ENCODE measurements around the gene TSKU. TPM values are rescaled to one million over a fixed set of nuclear protein-coding genes. Genes with fewer than 3 reads are reported as not detected.

TSKU gene
- total RNA-seq, 2 donors from 2014 or later, result not detected

DNA sequence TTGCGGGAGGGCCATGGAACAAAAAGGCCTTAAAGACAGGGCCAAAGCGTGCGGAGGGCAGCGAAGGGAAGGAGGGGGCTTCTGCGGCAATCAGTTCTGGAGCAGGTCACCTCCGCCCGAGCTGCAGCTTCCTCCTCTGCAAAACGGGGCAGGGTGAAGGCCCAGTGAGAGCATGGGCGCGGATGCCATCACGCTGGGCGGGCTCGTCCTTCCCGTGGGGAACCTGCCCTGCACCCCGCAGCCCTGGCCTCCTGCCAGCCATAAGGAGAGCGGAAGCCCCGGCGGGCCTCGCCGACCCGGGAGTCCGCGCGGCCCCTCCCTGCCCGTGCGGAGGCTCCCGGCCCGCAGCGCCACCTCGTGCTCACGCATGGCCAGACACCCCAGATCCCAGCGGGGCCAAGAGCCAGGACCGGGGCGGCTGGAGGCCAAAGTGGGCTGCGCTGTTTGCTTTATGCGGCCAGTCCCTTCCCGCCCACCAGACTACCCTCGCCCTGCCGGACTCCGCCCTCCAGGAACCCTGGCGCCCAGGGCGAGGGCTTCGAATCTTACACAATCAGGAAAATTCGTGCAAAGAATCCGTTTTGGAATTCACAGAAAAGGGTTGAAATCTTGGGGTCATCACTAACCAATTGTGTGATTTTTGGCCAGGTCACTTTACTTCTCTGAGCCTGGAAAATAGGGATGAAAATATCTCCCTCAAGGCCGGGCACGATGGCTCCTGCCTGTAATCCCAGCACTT, 16.1 kb downstream of the TSKU start:
- peak; percentile 95 for ATAC-seq
- H3K9me3 ChIP-seq (ENCODE audit: control insufficient read depth, low read length, poor library complexity, severe bottlenecking), result no peaks in the 10 kb centered on the region
- Mint-ChIP-seq H3K36me3 (ENCODE audit: low read depth) (no peaks in the 10 kb centered on the region), H3K27me3 (peaks cover 6% of the 10 kb centered on the region), H3K27ac (peak overlapping the region; percentile 70), H3K4me1 (peaks cover 6% of the 10 kb centered on the region), H3K4me3 (peak overlapping the region; percentile 78)
- DNase-seq, result peak; percentile 61 to 70 (median 65)

DNA sequence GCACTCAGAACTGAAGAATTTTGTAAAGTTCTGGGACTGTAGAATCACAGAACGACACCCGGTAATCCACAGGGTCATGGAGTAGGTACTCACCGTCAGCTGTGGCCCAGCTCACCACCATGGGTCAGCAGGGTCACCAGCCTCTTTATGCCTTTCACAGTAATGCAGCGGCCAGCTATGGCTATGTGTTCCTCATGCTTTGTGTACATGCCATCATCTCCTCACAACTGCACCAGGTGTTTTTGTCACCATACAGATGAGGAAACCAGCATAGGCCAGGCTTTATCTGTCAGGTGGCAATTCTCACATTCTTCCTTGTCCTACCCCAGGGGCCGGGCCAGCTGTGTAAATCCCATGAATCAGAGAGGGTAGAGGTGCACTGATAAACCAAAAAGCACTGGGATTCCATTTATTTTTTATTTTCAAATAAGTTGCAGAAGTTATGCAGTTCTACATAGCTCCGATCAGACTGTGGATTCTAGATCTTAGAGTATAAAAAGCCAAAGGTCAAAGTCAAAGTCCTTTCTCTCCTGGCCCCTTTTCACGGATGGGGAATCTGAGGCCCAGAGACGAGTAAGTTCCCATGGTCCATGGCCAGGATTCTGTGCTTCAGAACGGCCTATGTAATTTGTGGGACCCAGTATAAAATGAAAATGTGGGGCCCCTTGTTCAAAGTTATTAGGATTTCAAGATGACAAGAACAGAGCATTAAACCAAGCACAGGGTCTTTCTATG, 17.5 kb downstream of the TSKU start:
- ATAC-seq, result no peak
- Mint-ChIP-seq H3K36me3 (ENCODE audit: low read depth) (no peaks in the 10 kb centered on the region), H3K27me3 (peaks cover 16% of the 10 kb centered on the region), H3K27ac (peak overlapping the region; percentile 59), H3K4me3 (no peak overlapping the region), H3K4me1 (peaks cover 10% of the 10 kb centered on the region)
- no peaks in the 10 kb centered on the region for H3K9me3 ChIP-seq (ENCODE audit: control insufficient read depth, low read length, poor library complexity, severe bottlenecking)
- DNase-seq, result no peak

DNA sequence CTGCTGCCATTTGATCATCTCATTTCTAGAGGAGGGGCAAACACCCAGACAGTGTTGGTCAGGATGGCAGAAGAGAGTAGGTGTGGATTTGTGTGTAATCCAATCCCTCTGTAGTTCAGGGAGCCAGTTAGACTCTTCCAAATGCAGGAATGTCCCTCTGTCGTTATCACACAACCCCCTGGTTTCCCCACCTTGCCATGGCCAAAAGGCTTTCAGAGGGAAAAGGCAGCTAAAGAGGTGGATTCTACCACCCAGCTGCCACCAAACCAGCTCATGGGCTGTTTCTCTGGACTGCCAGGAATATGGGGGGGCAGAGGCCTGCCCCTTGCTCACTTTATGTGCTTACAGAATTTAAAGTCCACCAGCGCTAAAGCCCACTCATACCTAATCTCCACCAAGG, 18.1 kb downstream of the TSKU start:
- Mint-ChIP-seq H3K27ac (no peak overlapping the region), H3K4me1 (peaks cover 12% of the 10 kb centered on the region), H3K36me3 (ENCODE audit: low read depth) (no peaks in the 10 kb centered on the region), H3K4me3 (no peak overlapping the region), H3K27me3 (peaks cover 22% of the 10 kb centered on the region)
- no peak for DNase-seq
- H3K9me3 ChIP-seq (ENCODE audit: control insufficient read depth, low read length, poor library complexity, severe bottlenecking), result no peaks in the 10 kb centered on the region
- no peak for ATAC-seq

DNA sequence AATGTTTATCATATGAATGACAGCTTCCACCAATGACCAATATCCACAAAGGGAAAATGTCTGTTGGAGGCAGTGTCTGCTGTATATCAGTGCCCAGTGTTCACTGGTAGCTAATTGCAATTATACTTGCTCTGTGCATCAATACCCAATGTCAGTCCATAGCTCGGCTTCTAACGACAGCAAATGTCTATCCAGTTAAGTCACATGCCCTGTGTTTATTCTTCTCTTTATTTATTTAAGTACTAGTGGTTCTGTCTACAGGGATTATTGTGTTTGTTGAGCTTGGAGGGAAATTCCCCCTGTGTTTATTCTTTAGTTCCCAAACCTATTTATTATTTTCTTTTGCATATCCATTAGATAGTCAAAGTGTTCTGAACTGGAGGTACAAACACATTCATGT, 18.6 kb downstream of the TSKU start:
- DNase-seq (no peak), ATAC-seq (no peak)
- H3K36me3 Mint-ChIP-seq (ENCODE audit: low read depth), result no peaks in the 10 kb centered on the region
- H3K9me3 ChIP-seq (ENCODE audit: control insufficient read depth, low read length, poor library complexity, severe bottlenecking), result no peaks in the 10 kb centered on the region
- H3K4me3 Mint-ChIP-seq, result no peak overlapping the region
- H3K27ac Mint-ChIP-seq, result no peak overlapping the region
- peaks cover 12% of the 10 kb centered on the region for H3K4me1 Mint-ChIP-seq
- H3K27me3 Mint-ChIP-seq, result peaks cover 27% of the 10 kb centered on the region

DNA sequence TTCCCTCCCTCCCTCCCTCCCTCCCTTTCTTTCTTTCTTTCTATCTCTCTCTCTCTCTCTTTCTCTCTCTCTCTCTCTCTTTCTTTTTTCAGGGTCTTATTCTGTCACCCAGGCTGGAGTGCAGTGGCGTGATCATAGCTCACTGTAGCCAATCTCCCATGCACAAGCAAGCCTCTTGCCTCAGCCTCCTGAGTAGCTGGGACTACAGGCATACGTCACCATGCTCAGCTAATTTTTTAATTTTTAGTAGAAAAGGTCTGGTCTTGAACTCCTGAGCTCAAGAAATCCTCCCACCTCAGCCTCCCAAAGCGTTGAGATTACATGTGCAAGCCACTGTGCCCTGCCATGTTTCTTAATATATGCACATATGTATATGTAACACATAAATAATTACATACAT, 19.0 kb downstream of the TSKU start:
- no peak overlapping the region for H3K4me3 Mint-ChIP-seq
- DNase-seq, result no peak

DNA sequence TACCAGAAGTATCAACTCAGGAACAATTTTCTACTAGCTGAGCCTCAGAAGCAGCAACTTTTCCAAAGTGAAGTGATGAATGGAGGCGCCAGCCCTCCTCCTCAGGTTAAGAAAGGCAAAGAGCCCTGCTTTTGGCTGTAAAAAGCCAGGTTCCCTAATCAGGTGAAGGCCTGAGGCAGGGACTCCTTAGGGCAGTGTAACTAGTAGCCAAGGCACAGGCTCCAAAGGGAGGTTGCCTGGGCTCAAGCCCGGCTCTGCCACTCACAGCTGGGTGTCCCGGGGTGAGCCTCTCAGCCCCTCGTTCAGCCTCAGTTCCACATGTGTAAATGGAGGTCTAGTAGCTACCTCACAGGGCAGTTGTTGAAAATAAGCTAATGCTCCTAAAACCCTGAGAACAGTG, 19.5 kb downstream of the TSKU start:
- Mint-ChIP-seq H3K4me1 (peaks cover 12% of the 10 kb centered on the region), H3K36me3 (ENCODE audit: low read depth) (no peaks in the 10 kb centered on the region), H3K27me3 (peaks cover 34% of the 10 kb centered on the region), H3K4me3 (no peak overlapping the region), H3K27ac (no peak overlapping the region)
- DNase-seq (no peak), ATAC-seq (no peak)
- no peaks in the 10 kb centered on the region for H3K9me3 ChIP-seq (ENCODE audit: control insufficient read depth, low read length, poor library complexity, severe bottlenecking)

More for the DNA sequence above, 19.0 kb downstream of the TSKU start:
- Mint-ChIP-seq H3K27ac (no peak overlapping the region), H3K36me3 (ENCODE audit: low read depth) (no peaks in the 10 kb centered on the region), H3K27me3 (peaks cover 31% of the 10 kb centered on the region), H3K4me1 (peaks cover 12% of the 10 kb centered on the region)
- H3K9me3 ChIP-seq (ENCODE audit: control insufficient read depth, low read length, poor library complexity, severe bottlenecking), result no peaks in the 10 kb centered on the region
- no peak for ATAC-seq

DNA sequence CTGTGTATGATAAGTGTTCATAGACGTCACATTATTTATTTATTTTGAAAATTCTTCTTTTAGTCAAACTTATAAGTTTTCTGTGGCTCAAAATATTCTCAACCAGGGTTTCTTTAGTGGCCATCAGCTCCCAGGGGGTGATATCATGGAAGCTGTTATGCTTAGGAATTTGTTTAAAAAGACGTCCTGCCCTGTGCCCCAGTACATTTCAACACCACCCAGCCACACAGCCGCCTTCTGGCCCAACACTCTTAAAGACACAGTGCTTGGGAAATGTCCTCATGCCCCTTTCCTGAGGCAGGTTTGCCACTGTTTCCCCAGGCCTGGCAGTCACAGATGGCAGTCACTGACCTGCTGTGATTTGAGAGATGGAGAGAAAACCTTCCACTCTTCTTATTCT, 19.9 kb downstream of the TSKU start:
- no peak overlapping the region for H3K4me3 Mint-ChIP-seq
- no peak overlapping the region for H3K27ac Mint-ChIP-seq
- DNase-seq, result no peak
- H3K9me3 ChIP-seq (ENCODE audit: control insufficient read depth, low read length, poor library complexity, severe bottlenecking), result no peaks in the 10 kb centered on the region
- H3K4me1 Mint-ChIP-seq, result peaks cover 12% of the 10 kb centered on the region
- no peaks in the 10 kb centered on the region for H3K36me3 Mint-ChIP-seq (ENCODE audit: low read depth)
- no peak for ATAC-seq
- H3K27me3 Mint-ChIP-seq, result peaks cover 35% of the 10 kb centered on the region

DNA sequence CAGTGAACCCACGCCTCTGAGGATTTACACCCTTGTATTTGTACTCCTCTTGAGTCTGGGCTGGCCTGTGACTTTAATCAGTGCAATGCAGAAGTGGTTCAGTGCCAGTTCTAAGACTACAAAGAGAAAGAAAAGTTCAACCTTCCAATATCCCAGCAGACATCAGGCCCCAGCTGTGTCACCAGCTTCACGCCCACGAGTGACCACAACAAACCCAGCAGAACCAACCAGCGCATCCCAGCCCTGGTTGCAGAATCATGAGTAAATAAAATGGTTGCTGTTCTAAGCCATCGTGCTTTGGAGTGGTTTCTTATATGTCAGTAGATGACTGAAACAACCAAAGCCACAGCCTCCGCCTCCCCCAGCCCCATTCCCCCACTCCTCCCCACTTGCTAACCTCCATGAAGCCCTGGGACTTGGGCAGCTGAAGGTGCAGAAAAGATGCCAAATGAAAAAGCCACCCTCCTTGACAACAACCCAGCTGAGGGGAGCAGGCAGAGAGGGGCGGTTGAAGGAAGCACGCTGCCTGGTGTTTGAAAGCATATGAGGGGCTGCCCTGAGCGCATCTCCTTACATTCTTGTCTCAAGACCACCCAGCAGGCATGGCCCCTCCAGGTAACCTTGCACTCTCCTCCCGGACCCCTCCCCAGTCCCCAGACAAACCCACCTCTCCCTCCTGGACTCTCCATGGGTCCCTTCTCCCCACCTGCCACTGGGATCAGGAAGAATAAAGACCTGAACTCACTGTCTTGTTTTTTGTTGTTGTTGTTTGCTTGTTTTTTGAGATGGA, 20.9 kb downstream of the TSKU start:
- Mint-ChIP-seq H3K4me3 (no peak overlapping the region), H3K4me1 (peaks cover 12% of the 10 kb centered on the region), H3K27ac (peak overlapping the region; percentile 24), H3K27me3 (peaks cover 41% of the 10 kb centered on the region), H3K36me3 (ENCODE audit: low read depth) (no peaks in the 10 kb centered on the region)
- DNase-seq, result no peak
- H3K9me3 ChIP-seq (ENCODE audit: control insufficient read depth, low read length, poor library complexity, severe bottlenecking), result no peaks in the 10 kb centered on the region
- peak; percentile 40 for ATAC-seq

DNA sequence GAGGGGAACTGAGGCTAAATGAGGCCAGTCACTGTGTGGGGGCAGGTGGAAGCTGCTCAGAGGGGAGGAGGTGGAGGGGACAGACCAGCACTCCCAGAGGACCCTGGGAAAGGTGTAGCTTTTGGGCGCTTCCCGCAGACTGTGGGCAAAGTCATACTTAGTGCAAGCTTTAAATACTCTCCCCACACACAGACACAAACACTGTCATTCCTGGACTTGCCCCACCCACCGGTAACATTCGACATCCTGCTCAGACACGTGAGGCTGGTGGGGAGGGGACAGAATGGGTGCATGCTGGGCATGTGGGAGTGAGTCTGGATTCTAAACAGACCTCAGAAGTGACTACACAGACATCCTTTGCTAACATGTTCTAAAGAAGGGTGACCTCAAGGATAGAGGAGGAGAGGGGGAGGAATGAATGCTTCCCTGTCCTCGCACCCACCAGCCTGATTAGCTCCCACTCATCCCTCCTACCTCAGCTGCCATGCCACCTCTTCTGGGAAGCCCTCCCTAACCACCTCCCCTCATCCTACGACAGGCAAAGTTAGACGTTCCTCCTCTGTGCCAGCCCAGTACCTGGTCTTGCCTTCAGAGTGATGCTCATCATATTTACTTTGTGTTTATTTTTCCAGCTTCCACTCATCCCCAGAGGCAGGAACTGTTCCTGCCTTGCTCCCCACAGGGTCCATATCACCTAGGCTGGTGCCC, 22.2 kb downstream of the TSKU start:
- Mint-ChIP-seq H3K4me1 (peaks cover 12% of the 10 kb centered on the region), H3K27ac (no peak overlapping the region), H3K4me3 (no peak overlapping the region), H3K36me3 (ENCODE audit: low read depth) (no peaks in the 10 kb centered on the region), H3K27me3 (peaks cover 41% of the 10 kb centered on the region)
- H3K9me3 ChIP-seq (ENCODE audit: control insufficient read depth, low read length, poor library complexity, severe bottlenecking), result no peaks in the 10 kb centered on the region
- DNase-seq (no peak), ATAC-seq (peak; percentile 28)

DNA sequence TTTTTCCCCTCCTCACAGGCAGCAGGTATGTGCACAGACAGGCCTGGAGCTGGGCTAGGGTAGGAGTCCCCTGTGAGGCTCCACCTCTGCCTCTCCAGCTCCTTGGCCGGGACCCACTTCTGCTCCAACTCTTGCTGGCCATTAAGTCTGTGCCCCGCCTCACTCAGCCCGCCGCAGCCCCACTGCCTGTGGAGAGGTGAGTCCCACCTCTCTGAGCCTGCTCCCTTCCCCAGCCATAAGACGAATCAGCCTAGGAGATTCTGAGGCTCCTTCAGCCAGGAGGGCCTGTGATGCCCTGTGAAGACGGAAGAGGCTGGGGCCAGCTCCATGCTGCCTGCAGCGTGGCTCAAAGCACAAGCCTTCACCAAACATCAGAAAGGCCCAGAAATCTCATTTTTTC, 23.0 kb downstream of the TSKU start:
- no peaks in the 10 kb centered on the region for H3K9me3 ChIP-seq (ENCODE audit: control insufficient read depth, low read length, poor library complexity, severe bottlenecking)
- Mint-ChIP-seq H3K4me1 (peaks cover 14% of the 10 kb centered on the region), H3K27ac (no peak overlapping the region), H3K36me3 (ENCODE audit: low read depth) (no peaks in the 10 kb centered on the region), H3K27me3 (peaks cover 41% of the 10 kb centered on the region), H3K4me3 (no peak overlapping the region)
- ATAC-seq (no peak), DNase-seq (no peak)

DNA sequence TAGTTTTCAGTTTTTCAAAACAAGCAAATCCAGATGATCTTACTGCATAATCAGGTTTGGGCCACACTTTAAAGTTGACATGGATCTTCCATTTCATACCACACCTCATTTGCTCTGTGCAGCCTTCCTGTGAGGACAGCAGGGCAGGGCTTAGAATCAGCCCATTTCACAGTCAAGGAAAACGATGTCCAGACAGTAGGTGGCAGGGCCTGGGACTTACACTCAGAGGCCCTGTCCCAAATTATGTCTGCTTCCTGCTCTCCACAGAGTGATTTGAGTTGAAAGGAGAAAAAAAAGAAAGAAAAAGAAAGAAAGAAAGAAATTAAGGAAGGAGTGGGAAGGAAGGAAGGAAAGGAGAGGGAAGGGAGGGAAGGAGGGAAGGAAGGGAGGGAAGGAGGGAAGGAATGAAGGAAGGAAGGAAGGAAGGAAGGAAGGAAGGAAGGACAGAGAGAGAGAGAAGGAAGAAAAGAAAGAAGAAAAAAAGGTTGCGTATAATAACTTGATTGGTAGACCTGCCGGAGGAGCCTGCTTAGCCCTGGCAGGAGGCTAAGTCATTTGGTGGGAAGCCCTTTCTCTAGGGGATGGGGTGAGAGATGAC, 23.6 kb downstream of the TSKU start:
- peaks cover 41% of the 10 kb centered on the region for H3K27me3 Mint-ChIP-seq
- H3K4me1 Mint-ChIP-seq, result peaks cover 14% of the 10 kb centered on the region
- no peak for ATAC-seq

DNA sequence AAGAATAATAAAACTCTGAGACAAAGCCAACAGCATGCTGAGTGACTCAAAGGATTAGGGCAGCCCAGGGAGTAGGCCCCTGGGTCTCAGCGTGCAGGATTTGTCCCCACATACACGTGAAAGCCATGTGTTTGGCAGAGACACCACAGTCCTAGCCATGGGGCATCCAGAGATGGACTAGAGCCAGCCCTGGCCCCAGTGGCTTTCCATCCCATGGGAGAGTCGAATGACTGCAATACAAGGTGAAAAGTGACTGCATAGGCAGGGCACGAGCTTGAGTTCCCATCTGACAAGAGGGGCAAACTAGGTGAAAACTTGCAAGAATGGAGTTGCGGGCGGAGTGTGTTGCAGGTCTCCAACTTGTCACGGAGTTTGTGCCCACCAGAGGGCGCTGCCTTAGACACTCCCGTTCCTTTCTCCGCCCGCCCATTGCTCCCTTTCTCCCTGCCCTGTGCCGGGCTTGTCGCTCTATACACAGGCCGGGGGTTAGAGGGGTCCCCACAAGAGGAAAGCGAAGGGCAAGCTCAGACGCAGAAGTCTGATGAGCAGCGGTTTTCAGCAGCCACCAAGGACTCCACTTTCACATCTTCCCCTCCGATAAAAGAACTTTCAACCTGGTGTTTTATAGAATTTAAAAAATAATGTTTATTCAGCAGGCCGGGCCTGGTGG, 24.2 kb downstream of the TSKU start:
- H3K4me1 Mint-ChIP-seq, result peaks cover 14% of the 10 kb centered on the region
- no peak overlapping the region for H3K27ac Mint-ChIP-seq
- H3K4me3 Mint-ChIP-seq, result no peak overlapping the region
- no peaks in the 10 kb centered on the region for H3K36me3 Mint-ChIP-seq (ENCODE audit: low read depth)
- DNase-seq, result peak; percentile 31 to 44 (median 39)
- no peaks in the 10 kb centered on the region for H3K9me3 ChIP-seq (ENCODE audit: control insufficient read depth, low read length, poor library complexity, severe bottlenecking)
- peak; percentile 79 for ATAC-seq
- H3K27me3 Mint-ChIP-seq, result peaks cover 44% of the 10 kb centered on the region

More for the DNA sequence above, 23.6 kb downstream of the TSKU start:
- Mint-ChIP-seq H3K27ac (no peak overlapping the region), H3K4me3 (peak overlapping the region; percentile 3), H3K36me3 (ENCODE audit: low read depth) (no peaks in the 10 kb centered on the region)
- no peaks in the 10 kb centered on the region for H3K9me3 ChIP-seq (ENCODE audit: control insufficient read depth, low read length, poor library complexity, severe bottlenecking)
- DNase-seq, result no peak

All from T-helper 17 cell (primary cell).